Kidney (tissue), 14 donors: ENCODE measurements around the gene GARIN5A. TPM values are rescaled to one million over a fixed set of nuclear protein-coding genes. Genes with fewer than 3 reads are reported as not detected.

Experiments
- DNase-seq, 5 donors: peaks; one replicate each; pipeline ENCODE4 v3.0.0-alpha.2; 2013 to 2020
- FAIRE-seq: peaks from 2 replicates; lab custom pipeline; 2012; peaks lifted over from hg19 to GRCh38; lab: Jason Lieb, UNC
- H3K27ac ChIP-seq, 2 donors: one replicate each; pipeline ENCODE4 v1.7.0; 2013; ENCODE audit warnings: low read depth in 2 of 2, low read length in 2 of 2, inconsistent platforms in 1 of 2
- H3K27me3 ChIP-seq: one replicate; pipeline ENCODE4 v1.7.1; 2013; ENCODE audit warnings: low read length, inconsistent platforms; ENCODE audit not compliant: control insufficient read depth, insufficient read depth
- H3K36me3 ChIP-seq, 3 donors: one replicate each; pipeline versions ENCODE4 v1.7.0 to v1.7.1; 2013; ENCODE audit warnings: low read length in 3 of 3, control low read depth in 1 of 3, inconsistent platforms in 1 of 3; ENCODE audit not compliant: insufficient read depth in 3 of 3, control insufficient read depth in 2 of 3
- H3K4me1 ChIP-seq, 3 donors: one replicate each; pipeline versions ENCODE4 v1.7.0 to v1.7.1; 2013; ENCODE audit warnings: low read length in 3 of 3, inconsistent platforms in 1 of 3, low read depth in 1 of 3; ENCODE audit not compliant: control insufficient read depth in 2 of 3, insufficient read depth in 2 of 3
- H3K4me3 ChIP-seq, 3 donors: one replicate each; pipeline versions ENCODE4 v1.7.0 to v1.8.1; 2013; ENCODE audit warnings: low read length in 3 of 3, control low read depth in 1 of 3, inconsistent platforms in 1 of 3
- H3K9ac ChIP-seq, 3 donors: one replicate each; pipeline versions ENCODE4 v1.7.0 to v1.7.1; 2013; ENCODE audit warnings: low read length in 3 of 3, control low read depth in 1 of 3, inconsistent platforms in 1 of 3
- H3K9me3 ChIP-seq, 3 donors: one replicate each; pipeline versions ENCODE4 v1.7.0 to v1.7.1; 2013; ENCODE audit warnings: low read length in 3 of 3, control low read depth in 1 of 3, inconsistent platforms in 1 of 3; ENCODE audit not compliant: control insufficient read depth in 2 of 3, insufficient read depth in 1 of 3
- CTCF ChIP-seq: IDR thresholded peaks from 3 replicates; pipeline ENCODE4 v1.5.1; 2012; ENCODE audit warnings: mild to moderate bottlenecking, moderate library complexity, borderline replicate concordance; ENCODE audit not compliant: insufficient read depth; ENCODE audit errors: extremely low read depth
- intact Hi-C: fragments of 100-400 bp; cut with DNase I; formaldehyde crosslinking; loops from one replicate; pipeline ENCODE4 v1.11.1; 2022
- polyA plus RNA-seq: library from polyadenylated mRNA; stranded (reverse); fragments of 350-450 nt; fragmentation: Illumina TruSeq; extraction: RNeasy Lipid Tissue Mini Kit (QIAGEN cat#74804); gene quantifications from one replicate; pipeline ENCODE4 v1.2.3, GENCODE V29; 2014; ENCODE audit warnings: low read depth, low replicate concordance; ENCODE audit not compliant: insufficient read depth
- total RNA-seq: library from RNA; stranded (reverse); fragmentation: NEBNext Ultra II Directional; extraction: Animal tissue kit (Norgen Biotek cat#: 25700); gene quantifications from one replicate; pipeline ENCODE4 v1.2.1, GENCODE V29; 2021
- donor health status: control.
- donor health status: control.
- donor health status: control.
- donor health status: control.
- donor health status: control.
- donor health status: DM: yes; HTN: yes; CAD: no.
- donor health status: Normal renal cell carcinoma (clear cell type).

Gene GARIN5A
- total and polyA plus RNA-seq, 2 donors from 2014 or later: 2.0 to 9.0 TPM

GRCh38 chr19:50467566-50467965 lies 9.1 kb downstream of the GARIN5A start:
- H3K9me3 ChIP-seq: no peaks in the 10 kb centered on the region
- no peak for FAIRE-seq
- no peak for TF ChIP-seq CTCF
- no peak overlapping the region for H3K9ac ChIP-seq
- no peak overlapping the region for H3K4me3 ChIP-seq
- H3K36me3 ChIP-seq: no peaks in the 10 kb centered on the region
- DNase-seq: peak in 1 of 5 donors; percentile 69
- no peak overlapping the region for H3K27ac ChIP-seq
- H3K4me1 ChIP-seq: peaks cover 0 to 2% (median 0%) of the 10 kb centered on the region in 3 donors
- intact Hi-C loops: loop anchor here (10.0 kb wide), 1 partner anchor 103 kb away; the partner anchor contains the start of gene NAPSA
- H3K27me3 ChIP-seq: no peaks in the 10 kb centered on the region

DNA sequence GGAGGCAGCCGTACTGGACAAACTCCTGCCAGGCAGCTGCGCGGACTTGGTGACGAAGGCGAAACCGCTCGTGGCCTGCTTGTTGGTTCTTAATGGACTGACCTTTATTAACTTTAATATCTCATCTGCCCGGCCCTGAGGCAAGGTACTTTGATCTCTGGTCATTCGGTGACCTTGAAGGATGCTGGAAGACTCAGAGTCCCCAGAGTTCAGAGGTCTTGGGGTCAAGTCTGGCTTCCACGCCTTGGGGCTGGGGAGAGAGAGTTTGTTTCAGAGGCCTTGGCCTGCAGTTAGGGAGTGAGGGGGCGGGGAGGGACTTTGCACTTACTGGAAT lies 10.0 kb downstream of the GARIN5A start:
- FAIRE-seq (no peak), DNase-seq (peak in 1 of 5 donors; percentile 63)
- Histone ChIP-seq H3K27me3 (no peaks in the 10 kb centered on the region), H3K4me3 (no peak overlapping the region), H3K27ac (peak overlapping the region in 1 of 2 donors; percentile 53), H3K9me3 (no peaks in the 10 kb centered on the region), H3K36me3 (no peaks in the 10 kb centered on the region), H3K9ac (no peak overlapping the region), H3K4me1 (peaks cover 0 to 2% (median 0%) of the 10 kb centered on the region in 3 donors)
- no peak for TF ChIP-seq CTCF
- intact Hi-C loops: loop anchor here (10.0 kb wide), 1 partner anchor 102 kb away; the partner anchor contains the start of gene NAPSA

DNA sequence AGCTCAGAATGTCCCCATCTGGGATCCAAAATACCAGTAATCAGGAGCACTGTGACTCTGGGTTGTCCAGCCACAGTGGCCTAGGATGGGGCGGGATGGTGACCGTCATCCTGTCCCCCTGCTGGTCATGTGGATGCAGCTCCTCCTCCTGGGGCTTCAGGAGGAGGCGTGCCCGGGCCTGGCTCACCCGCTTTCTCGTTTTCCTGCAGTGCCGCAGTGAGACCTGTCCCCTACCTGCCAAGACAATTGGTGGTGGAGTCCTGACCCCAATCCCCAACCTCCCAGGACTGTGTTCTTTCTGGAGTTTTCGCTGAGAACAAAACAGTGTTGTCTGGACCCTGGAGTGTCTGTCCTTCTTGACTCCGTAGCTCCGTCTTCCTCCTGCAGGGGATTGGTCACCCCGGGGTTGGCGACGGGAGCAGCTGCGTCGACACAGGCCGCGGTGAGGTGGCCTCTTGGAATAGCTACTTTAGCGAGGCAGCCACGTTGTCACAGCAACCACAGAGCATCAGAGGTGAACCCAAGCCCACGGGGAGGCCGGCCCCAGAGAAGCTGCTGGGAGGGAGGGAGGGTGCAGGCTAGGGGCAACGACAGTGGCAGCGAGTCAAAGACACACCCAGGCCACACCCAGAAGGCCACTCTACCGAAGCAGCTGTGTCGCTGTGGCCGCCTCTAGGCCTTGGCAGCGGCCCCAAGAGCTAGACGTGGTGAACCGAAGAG lies 10.5 kb downstream of the GARIN5A start:
- Histone ChIP-seq H3K4me3 (no peak overlapping the region), H3K9me3 (no peaks in the 10 kb centered on the region), H3K36me3 (no peaks in the 10 kb centered on the region), H3K9ac (no peak overlapping the region), H3K27ac (no peak overlapping the region), H3K4me1 (peaks cover 0 to 2% (median 0%) of the 10 kb centered on the region in 3 donors), H3K27me3 (no peaks in the 10 kb centered on the region)
- DNase-seq: peak; percentile 61 to 93 (median 69)
- no peak for FAIRE-seq
- intact Hi-C loops: loop anchor here (10.0 kb wide), 1 partner anchor 101 kb away; the partner anchor contains the start of gene NAPSA
- no peak for TF ChIP-seq CTCF
